T follicular helper cell (primary cell): ENCODE data around the gene RARB.

ENCODE experiments used
- DNase-seq: peaks from one replicate; pipeline ENCODE4 v3.0.0-alpha.2; 2020; ENCODE audit warnings: low read depth

The RARB gene

GRCh38 chr3:25448750-25449692 is 21.0 kb downstream of the RARB start:
- no peak for DNase-seq

GRCh38 chr3:25449857-25450256 is 21.8 kb downstream of the RARB start:
- no peak for DNase-seq

DNA sequence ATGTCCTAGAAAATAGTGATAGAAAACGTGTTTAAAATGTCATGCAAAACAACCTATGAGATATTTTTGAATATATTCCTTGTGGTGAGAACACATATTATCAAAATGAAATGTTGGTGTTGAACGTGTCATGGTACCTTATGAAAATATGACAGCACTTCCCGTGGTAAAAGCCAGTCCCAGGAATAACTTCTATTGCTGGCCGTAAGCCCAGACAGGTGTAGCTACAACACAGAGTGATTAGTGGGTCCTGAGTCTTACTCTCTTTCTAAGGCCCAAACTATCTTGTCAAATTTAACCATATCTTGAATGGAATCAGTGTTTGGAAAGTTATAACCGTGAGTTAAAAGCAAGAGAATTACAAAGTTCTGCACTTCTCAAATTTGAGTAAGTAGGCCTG is 24.1 kb downstream of the RARB start:
- no peak for DNase-seq

DNA sequence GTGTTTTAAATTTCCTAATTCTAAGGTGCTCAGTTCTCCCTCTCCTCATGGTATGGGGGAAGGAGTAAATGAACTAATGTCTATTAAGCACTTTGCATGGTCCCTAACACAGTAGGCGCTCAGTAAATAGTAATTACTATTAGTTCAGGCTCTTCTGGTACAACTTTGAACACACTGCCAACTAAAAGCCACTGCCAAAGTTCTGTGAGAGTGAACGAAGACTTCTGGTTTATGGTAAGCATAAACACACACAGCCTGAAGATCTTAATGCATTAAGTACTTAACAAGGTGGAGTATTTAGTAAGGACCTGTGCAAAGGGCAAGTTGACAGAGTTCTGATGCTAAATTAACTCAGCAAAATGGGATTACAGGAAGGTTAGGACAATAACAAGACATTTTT is 24.7 kb downstream of the RARB start:
- DNase-seq, result no peak

DNA sequence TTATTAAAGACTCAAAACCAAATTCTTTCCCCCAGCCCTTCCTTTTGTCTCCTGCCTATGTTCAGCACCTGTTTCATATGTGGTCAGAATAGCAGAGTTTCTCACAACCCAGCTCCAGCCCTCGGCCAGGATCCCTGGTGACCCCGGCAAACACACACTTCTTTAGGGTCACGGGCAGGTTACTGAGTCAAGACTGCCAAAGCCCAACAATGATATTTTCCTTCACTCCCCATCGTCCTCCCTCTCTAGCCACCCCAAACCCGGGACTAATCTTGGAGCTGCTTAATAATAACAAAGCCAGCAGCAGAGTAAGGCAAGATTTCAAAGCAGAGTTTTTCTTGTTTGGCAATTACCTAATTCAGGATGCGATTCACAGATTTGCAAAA is 25.5 kb downstream of the RARB start:
- DNase-seq, result no peak

DNA sequence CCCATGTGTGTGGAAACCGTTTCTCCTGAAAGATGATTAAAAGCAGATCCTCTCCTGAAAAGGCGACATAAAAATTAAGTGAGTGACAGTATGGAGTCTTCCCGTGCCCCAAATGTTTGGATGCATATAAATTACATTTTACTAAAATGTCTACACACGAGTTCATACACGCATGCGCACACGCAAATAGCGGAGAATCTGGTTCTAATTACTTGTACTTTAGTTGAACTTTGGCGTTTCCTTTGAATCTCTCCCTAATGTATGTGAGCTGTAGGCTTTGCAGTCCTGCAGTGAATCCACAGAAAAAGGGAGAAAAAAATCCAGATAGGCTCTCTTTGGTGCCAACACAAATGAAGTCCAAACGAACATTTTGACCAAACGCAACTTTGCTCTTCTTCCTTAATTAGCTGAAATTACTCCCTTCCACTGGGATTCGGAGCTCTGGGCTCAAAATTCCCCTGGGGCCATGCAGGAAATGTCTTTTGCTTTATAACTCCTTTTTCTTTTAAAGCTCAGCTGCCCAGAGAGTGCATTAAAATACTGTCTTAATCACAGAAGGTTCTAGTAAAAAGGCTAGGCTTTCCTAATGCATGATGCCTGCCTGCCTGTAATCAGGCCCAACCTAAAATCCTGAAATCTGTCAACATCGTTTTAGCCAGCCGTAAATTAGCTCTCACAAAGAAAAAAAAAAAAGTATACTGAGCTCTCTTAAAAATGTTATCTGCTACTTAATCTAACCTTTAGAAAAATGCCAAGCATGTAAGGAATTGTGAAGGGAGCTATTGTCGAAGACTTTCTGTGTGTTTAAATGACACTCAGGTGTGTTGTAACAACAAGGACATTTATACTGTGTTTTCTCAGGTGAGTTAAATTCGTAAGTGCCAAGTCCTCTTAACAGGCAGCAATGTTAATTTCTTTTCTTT is 26.2 kb downstream of the RARB start:
- no peak for DNase-seq

DNA sequence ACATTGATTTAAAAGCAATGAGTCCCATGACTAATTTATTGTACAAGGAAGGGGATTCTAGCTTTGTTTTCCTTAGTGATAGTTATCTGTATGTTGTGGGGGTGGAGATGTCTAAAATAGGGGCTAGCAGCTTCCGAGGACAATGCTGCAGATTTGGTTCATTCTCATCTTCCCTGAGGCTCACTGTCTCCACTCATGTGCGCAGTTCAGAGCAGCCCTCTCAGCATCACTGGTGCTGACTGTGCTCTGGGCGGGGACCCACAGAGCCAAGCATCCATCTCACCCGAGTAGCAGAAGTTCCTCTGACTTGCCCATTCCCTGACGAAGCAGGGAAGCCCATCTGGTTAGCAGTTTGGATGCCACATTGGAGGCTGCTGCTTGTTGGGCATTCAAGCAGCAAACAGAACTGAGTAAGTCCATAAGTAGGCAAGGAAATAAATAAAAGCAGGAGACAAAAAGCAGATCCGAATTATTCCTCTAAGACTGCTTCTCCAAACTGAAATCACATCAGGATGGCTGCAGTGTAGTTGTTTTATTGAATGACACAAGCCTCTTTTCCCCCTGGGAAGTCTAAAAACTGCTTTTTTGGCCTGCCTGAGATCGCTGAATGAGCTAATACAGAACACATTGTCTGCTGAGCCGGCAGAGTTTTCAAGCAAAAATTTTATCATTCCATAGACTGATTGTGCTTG is 27.5 kb downstream of the RARB start:
- DNase-seq, result no peak

GRCh38 chr3:25456723-25457670 is 28.9 kb downstream of the RARB start:
- DNase-seq, result no peak

DNA sequence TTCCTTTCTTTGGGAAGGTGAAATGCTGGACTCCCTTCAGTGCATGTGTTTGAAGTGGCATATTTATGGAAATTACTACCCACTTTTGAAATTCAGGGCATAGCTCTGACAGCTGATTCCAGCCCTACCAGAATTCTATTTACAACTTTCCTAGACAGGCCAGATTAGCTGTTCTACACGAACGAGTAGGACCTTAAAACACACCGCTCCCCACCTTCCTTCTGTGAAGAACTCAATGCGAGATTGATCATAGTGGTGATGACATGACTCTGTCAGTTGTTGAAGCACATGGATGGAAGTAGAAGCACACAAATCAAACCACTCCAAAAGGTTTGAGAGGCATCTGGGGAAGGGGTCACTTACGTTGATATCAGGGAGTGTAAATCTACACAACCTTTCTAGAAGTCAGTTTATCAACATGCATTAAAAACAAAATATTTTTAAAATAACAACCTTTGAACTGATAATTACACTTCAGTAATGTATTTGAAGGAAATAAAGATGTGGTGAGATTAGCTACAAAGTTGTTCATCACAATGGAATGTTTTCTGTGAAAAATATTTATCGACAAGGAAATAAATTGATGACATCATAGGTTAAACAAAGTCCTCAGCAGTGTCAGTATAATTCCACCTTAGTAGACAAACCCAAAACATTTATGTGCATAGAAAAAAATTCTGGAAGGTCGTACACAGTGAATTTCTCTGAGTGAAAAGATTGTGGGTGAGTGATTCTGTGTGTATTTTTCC is 29.8 kb downstream of the RARB start:
- no peak for DNase-seq

DNA sequence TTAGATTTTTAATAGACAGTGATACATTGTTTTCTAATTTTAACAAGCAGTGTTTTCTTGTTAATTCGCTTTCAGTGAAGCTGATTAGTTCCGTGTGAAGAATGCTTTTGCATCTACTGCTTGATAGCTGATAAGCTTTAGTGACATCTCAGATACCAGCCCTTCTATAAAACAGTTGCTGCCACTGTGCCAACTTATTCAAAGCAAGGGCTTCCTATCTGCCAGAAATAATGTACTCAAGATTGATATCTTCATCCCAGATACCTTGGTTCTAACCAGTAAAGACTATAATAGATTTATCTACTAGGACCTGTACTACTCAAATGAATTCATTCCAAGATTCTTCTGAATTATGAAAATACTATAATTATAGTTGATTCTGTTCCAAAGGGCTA is 30.4 kb downstream of the RARB start:
- DNase-seq, result no peak

- no peak for DNase-seq
These were observed 32.7 kb downstream of the RARB start for GRCh38 chr3:25460751-25461150.

- DNase-seq, result no peak
These were observed 33.9 kb downstream of the RARB start for GRCh38 chr3:25461946-25462345.

DNA sequence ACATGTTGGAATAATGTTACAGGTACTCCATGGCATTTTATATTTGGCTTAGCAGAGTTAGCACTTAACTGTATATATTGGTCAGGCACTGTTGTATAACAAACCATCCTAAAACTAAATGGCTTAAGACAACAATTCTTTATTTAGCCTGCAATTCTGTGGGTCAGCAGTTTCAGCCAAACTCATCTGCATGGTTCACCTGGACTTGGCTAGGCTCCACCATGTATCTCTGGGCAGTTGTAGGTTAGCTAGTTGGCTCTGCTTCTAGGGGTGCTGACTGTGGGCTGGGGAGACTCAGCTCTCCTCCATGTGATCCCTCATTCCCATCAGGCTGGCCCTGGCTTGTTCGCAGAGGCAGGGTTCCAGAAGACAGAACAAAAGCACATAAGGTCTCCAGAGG is 34.4 kb downstream of the RARB start:
- no peak for DNase-seq

GRCh38 chr3:25463836-25464418 is 35.9 kb downstream of the RARB start:
- DNase-seq, result no peak

DNA sequence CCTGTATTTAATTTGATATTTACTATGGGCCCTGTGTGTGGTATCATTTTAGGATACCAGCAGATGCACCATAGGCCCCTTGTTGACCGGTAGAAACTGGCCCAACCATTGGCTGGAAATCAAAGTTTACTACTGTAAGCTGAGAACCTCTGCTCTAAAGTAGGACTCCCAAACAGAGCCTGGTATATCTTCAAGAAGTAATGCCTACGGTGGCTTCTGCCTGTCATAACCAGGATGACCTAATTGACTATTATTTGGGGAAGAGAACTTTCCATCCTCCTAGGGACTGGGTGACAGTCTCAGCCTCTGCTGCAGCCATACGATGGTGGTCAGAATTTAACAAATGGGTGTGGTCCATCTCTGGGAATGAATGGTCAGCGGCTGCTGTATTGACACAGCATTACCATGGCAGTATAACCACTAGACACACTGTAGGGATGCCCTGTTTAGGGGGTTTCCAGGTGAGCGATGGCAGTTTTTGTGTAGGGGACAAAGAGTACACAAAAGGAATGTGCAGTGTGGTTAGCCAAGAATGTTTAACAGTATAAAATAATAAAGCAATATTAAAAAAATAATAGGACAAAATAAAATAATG is 37.3 kb downstream of the RARB start:
- no peak for DNase-seq

GRCh38 chr3:25468866-25469319 is 40.8 kb downstream of the RARB start:
- no peak for DNase-seq

- no peak for DNase-seq
These were observed 41.5 kb downstream of the RARB start for GRCh38 chr3:25469558-25469957.

- DNase-seq, result no peak
These were observed 43.2 kb downstream of the RARB start for GRCh38 chr3:25471081-25471768.

GRCh38 chr3:25472153-25472552 is 44.1 kb downstream of the RARB start:
- no peak for DNase-seq
